Activated CD4-positive, alpha-beta T cell treated with anti-CD3 and anti-CD28 coated beads, Interleukin-10, Interleukin-2, amounts not matched to agents 100 ng/mL and 50 ng/mL, durations not matched to agents 16 hours and 8 hours (primary cell): ENCODE results near the gene FILIP1.

Experiments
- DNase-seq: peaks from one replicate; pipeline ENCODE4 v3.0.0-alpha.2; 2020

Gene FILIP1

DNA sequence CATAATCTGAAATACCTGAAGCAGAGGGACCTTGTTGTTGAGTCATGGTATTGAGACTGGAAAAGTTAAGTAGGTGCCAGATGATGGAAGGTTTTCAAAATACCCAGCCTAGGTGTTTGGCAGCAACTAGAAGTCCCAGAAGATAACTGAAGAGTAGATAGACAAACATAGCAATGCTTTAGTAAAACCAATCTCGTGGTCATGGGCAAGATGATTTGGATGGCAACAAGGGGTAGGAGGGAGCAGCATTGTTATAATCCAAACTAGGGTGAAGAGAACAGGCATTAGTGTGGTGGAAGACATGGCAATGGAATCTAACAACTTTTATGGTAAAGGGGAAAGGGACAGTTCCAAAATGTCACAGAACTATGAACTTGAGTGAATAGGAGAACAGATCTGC lies 2.3 kb downstream of the FILIP1 start:
- DNase-seq = no peak

DNA sequence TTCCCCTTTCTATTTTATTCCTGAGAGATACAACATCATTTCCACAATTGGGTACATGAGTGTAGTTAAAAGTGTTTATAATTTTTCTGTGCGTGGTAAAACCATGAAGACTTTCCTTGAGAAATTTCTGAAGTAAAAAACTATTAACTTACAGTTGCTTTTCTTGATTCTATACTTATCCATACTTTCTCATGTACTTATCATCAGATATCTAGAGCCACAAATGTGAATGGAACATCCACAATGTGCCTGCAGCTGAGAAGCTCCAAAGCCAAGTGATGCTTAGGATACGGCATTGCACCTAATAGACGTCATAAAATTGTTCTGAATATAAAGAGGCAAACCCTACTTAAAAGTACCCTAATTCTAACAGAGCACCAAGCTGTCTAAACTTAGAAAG lies 2.9 kb downstream of the FILIP1 start:
- no peak for DNase-seq

GRCh38 chr6:75489025-75489424 lies 4.6 kb downstream of the FILIP1 start:
- DNase-seq = no peak

GRCh38 chr6:75488033-75488432 lies 5.6 kb downstream of the FILIP1 start:
- DNase-seq = no peak

GRCh38 chr6:75486850-75487518 lies 6.6 kb downstream of the FILIP1 start:
- DNase-seq = no peak

DNA sequence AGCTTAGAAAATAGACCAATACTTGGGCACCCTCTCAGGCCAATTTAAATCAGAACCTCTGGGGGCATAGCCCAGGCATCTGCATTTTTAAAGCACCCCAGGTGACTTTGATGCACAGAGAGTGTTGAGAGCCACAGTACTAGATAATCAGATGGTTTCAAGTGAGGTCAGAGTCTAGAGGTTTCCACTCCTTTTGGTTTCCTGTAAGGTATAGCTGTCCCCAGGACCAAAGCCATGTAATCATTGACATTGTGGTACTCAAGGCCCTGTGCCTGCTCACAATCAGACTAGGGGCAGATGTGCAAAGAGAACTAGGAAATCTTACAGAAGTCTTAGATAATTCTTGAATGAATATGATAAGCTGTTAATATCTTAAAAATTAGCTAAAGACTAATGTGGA lies 9.1 kb downstream of the FILIP1 start:
- no peak for DNase-seq

DNA sequence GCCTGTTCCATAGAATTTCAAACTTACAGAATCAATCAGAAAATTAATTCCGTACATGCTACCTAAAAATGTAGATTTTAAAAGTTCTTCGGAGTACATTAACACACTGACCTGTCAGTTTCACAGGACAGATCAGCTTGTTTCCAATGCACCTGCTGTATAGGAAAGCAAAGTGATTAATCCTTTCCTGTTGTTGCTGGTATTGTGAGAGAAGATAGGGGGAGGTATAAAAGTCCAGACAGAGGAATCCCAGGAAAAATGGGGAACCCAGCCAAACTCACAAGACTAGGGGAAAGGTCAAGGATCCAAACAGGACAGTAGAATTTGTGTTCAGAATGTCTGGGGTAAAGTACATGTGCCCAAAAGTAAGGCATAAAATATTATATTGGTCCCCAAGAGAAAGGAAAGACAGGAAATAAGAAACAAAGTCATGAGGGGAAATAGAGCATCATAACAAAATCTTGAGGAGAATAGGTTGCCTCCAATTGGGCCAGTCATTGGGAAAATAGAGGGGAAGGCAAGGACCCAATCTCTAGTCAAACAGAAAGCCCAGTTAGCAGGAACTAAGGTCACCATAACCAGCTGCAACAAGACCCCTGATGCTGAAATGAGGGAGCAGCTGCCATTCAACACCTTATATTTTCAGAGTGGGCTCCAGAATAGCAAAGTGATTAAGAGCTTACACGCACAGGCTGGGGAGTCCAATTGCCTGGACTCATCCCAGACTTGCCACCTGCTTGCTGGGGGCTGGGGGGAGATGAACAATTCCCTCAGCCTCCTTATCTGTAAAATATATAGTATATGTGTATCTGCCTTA lies 10.3 kb downstream of the FILIP1 start:
- no peak for DNase-seq

DNA sequence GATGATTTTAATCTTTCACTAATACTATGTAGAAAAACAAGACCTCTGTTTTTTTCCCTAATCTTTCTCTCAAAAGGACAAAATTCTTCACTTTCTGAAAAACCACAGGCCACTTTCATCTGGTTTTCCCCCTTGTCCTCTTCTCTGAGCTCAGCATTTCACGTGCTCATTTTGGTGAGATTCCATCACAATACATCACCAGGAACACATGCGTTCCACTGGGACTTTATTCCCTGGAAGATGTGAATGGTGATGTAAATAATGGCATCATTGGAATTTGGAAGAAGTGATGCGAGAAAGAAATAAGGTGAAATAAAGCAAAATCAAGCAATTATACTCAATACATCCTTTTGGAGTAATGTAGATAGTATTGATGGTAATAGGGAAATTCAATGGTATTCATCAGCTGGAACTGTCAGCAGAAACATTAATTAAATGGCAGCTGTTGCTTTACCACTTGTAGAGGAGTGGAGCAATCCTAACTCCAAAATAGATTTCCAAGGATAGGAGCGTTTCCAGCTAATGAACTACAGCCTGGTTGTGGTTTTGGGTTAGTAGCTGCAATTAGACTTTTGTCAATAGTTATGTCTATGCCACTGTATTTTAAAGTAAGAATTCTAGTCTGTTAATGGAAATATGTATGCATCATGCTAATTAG lies 11.5 kb downstream of the FILIP1 start:
- no peak for DNase-seq

GRCh38 chr6:75481394-75481793 lies 12.2 kb downstream of the FILIP1 start:
- no peak for DNase-seq

DNA sequence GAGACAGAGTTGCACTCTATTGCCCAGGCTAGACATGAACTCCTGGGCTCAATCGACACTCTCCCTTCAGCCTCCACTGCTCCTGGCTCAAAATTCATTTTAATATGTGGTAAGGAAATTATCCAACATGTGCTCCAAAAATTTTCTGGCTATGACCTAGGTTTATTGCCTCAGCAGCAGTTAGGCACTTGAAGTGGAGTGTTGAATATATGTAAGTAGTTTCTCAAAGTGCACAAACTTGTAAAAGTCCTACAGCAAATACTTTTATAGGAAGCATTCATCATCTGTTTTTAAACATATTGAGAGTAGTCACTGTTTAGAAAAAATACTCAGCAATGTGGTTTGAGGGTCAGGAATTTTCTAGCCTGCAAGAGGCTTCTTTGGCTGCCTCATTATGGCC lies 13.2 kb downstream of the FILIP1 start:
- no peak for DNase-seq

- no peak for DNase-seq
These were observed 13.9 kb downstream of the FILIP1 start for GRCh38 chr6:75479712-75480111.

DNA sequence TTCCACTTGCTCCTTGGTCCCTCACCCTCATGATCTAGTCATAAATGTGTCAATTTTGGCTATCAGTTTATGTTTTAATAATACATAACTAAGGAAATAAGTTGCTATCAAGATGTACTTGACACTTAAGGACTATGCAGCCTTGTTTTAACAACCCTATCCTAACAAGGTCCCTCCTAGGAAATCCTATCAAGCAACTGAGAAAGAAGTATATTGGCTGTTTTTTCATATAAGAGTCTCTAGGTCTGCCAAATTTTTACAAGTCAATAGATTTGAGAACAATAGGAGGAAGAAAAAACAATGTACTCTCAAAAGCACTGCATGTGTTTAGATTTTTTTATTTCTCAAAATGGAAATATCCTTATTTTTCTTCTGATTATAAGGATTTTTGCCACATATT lies 14.7 kb downstream of the FILIP1 start:
- DNase-seq = no peak

DNA sequence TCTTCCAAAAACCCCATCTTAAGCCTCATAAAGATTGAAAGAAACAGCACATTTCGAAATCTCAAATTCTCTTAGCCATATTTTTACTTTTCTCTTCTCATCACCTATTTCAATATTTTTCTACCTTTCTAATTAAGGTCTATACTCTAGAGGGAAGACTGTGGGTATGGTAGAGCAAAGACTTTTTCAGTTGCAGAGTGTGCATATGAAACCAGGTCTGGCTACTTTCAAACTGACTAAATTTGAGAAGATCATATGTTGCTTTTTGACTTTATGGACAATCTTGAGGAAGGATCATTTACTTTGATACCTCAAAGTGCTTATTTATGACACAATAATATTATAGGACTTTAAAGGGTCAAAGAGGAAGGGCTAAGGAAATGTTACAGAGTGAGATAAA lies 20.7 kb downstream of the FILIP1 start:
- no peak for DNase-seq

- no peak for DNase-seq
These were observed 25.6 kb downstream of the FILIP1 start for GRCh38 chr6:75467966-75468365.

DNA sequence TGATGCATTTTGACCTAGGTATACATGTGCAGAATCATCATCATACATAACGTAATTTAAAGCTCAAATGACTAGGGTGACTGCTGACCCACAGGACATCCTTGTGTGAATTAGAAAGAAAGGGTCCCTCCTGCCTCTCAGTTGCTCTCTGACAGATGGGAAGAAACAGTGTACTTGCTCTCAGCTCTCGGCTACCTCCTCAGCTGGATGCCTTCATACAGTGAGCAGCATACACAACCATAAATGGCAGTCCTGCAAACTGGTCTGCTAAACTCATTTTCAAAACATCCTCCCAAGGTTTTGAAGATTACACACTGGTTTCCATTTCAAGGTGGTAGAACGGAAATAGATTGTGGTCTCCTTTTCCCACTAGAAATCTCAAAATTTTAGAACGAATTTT lies 26.3 kb downstream of the FILIP1 start:
- no peak for DNase-seq

- no peak for DNase-seq
These were observed 27.0 kb downstream of the FILIP1 start for GRCh38 chr6:75466636-75467035.

DNA sequence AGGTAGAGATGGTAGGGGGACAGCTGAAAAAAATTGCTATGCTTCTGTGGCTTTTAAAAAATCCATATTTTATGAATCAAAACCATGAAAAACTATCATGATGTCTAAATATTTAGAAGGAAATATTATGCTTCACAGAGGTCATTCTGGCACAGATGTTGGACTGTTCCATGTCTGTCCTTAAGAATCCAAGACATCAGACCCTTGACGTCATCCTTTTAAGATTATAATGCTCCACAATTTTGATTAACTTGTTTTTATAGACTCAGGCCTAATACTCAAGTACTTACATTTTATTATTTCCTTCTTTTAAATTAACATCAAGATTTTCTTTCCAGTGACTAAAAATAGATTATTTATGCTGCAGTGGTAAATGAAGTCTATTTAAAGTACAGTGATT lies 29.7 kb downstream of the FILIP1 start:
- DNase-seq = no peak

DNA sequence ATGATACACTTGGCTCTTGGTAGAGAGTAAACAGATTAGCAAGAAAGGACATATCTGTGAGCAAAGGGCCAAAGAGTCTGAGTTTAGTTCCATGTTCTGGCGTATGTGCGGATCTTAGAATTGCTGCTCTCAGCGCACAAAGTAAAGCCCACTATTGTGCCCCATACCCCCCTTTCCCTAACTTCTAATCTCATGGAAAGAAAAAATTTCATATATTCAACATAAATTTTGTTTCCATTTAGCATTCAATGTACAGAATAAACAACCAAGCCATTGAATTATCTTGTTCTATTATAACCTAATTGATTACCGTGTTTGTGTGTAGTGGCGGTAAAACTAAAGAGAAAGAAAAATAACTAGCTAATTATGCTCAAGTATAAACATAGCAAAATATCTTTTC lies 30.5 kb downstream of the FILIP1 start:
- no peak for DNase-seq

GRCh38 chr6:75460681-75461080 lies 32.9 kb downstream of the FILIP1 start:
- no peak for DNase-seq

DNA sequence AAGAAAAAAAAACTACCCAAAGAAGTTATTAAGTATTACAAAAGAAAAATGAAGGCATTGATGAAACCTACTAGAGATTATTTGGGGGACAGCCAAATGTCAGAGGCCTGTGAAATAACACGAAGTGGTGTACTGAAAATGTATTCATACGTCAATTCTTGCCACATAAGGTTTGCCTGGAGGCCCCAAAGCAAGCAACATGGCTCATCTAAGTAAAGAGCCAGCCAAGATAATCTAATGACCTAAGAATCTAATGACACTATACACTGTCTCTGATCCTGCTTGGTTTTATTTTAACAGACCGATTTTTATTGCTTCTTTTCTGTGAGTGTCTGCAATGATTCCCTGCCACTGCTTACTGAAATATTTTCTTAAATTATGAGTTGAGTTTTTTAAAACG lies 34.7 kb downstream of the FILIP1 start:
- DNase-seq = no peak

DNA sequence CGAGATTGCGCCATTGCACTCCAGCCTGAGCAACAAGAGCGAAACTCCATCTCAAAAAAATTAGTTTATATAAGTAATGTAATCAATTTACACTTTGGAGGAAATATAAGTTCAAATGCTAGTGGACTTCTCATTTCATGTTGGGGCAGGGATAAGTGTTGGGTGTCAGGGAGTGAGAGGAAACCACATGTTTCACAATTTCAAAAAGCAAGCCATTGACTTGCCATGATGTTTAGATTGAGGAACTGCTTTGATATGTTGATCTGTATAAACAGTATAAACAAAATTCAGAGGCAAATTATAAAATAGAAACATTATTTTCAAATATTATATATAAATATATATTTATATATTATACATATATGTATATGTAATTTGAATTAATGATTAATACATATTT lies 42.7 kb downstream of the FILIP1 start:
- DNase-seq = no peak

DNA sequence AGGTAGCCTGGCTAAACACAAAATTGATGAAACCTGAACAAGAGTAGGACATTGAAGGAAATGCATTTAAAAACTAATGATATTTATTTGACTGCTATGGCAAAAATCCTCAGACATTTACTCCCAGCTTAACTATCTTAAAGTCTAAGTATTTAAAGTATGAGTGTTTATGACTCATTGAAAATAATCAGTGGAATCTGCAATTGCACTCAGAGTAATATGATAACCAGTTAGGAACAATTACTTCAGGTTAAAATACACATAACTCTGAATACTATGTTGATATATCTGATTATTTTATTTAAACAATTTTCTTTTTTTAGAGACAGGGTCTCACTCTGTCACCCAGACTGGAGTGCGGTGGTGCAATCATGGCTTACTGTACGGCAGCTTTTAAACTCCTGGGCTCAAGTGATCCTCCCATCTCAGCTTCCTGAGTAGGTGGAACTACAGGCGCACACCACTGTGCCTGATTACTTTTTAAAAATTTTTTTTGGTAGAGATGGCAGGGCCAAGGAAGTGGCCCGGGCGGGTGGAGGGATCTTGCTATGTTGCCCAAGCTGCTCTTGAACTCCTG lies 43.9 kb downstream of the FILIP1 start:
- no peak for DNase-seq

DNA sequence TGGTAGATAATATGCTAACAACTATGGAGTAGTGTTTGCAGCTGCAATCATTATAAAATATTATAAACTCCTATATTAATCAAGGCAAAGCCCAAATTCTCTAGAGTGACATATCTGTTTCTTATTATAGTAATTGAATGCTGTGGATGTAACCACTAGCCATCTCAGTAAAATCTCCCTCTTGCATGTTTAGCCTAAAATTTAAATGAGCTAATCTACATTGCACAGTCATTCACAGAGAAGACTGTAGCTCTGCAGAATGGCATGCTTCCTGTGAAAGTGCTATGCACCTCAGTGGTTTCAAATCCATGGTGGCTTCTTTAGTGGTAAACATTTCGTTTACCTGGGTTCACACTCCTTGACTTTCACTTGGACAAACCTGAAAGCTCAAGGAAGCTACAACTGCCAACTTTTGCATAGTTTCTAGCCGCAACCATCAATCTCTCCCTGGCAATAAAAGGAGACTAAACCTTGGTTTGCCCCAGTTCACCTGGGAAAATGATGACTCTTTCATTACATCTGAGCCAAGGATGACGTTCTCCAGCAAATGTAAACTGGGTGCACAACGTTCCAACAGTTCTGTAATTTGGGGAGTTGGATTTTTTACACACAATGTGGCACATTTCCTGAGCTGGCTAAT lies 47.2 kb downstream of the FILIP1 start:
- peak; percentile 48 for DNase-seq
